Measurements from ENCODE around the gene PRUNE1.
A peak's percentile ranks its signal among the peaks of the same experiment; 100 is the strongest.

The PRUNE1 gene

DNA sequence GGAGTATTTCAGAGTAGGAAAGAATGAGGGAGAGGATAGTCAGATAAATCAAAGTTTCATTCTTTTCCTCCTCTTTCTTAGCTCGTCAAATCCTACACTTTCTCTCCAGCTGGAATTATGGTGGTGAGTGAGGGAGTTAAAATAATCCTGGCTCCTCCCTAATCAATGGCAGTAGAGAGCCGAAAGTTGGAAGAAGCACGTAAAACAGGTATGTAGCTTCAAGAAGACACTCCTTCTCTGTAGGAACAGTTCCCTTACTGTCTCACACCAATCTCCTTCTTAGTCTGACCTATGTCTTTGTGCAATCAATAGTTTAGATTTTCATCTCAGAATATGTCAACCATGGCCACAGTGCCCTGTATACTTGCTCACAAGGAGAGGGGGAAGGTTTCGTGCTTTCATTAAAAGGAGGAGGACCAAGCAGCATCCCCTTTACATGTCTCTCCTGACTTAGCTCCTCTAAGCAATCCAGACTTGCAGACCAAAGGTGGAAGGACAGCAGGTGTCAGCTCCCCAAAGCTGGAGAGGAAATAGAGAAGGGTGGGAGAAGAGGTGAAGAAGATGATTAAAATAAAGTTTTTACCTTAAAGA lies 2.4 kb upstream of the PRUNE1 start:
- no peak for DNase-seq (ENCODE audit: extremely low read depth in 1 of 2, low read depth in 1 of 2)

DNA sequence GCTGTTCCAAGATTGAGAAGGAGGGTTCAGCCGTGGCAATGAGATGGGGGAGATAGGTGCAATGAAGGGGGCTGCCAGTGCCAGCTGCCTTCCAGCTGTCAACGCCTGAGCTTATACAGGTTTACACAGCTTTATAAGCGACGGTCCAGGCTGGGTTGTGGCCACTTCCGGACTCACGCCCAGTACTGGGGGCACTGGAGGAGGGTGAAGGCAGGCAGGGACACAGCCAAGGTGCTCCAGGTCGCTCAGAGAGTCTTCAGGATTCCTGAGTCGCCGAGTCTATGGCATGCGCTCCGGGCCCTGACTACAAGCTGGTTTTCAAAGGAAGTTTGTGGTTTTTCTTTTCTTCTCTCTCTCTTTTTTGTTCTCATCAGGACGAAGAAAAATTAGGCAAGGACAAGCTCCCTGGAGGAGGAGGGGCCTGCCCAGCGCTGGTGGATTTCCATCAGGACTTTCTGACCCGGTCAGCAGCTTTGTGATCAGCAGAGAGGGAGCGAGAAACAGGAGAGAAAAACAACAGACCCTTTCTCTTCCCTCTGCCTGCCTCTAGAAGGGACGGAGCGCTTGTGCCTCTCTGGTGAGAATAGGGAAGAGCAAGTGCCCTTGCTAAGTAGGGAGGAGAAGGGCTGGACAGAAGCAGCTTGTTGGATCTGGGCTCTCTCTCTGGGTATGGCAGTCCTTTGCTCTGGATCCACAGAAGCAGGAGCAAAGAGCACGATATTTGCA lies 1.8 kb upstream of the PRUNE1 start, which contains the start of gene MINDY1:
TSS of gene MINDY1 (minus strand) at position 576 of the 726 bp plus-strand sequence. CDS start 4,285 bp downstream, outside the sequence.
- peak in 1 of 2 donors; percentile 26 for DNase-seq (ENCODE audit: extremely low read depth in 1 of 2, low read depth in 1 of 2)

DNA sequence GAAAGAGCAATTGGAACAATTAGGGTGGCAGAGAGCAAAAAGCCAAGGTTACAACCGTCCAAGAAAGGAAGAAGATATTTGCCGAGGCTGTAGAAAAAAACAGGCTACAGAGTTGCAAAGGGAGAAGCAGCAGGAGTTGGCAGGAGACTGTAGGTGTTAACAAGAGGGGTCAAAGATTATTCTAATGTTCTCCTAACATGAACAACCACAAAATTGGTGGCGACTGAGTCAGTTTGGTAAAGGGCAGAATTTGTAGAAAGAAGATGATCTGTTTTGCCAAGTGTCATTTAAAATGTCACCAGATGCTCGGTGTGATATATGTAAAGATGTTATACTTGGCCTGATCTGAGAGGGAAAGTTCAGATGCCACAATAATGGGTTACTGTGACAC lies 401 bp upstream of the PRUNE1 start:
- no peak for DNase-seq (ENCODE audit: extremely low read depth in 1 of 2, low read depth in 1 of 2)

DNA sequence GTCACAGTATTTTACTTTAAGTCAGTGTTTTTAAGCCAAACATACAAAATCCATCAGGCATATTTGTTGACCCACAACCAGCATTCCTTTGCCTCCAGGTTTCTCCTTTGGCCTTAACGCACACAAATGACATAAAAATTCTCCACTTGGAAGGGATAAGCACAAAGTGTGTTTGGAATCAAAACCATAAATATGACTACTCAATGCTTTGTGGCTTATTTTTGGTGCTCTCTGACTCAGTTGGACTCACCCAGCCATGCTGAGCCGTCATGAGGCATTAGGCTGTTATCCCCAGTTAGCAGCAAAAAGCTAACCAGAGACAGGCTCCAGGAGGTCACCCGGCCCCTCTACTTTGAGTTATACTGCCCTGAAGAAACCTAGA lies 948 bp downstream of the PRUNE1 start:
- no peak for DNase-seq (ENCODE audit: extremely low read depth in 1 of 2, low read depth in 1 of 2)

DNA sequence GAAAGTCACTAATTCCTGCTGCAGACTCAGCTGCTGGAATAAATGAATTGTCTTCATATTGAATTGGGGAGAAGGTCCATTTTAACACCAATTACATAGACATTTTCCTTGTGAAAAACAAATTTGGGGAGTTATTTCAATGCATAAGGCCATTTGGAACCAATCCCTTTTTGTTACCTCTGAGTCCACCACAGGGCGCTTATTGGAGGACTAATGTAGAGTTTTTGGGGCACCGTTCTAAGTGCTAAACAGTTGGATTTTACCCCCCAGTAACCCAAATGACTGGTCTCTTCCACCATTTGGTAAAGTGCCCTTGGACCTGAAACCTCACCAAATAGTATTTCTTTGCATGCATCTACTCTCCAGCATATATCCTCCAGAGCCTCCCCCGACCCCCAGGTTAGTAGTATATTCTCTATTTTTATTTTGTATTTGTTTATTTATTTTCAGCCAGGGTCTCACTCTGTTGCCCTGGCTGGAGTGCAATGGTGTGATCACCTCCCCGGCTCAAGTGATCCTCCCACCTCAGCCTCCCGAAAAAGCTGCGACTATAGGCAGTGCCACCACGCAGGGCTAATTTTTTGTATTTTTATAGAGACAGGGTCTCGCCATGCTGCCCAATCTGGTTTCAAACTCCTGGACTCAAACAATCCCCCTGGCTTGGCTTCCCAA lies 1.6 kb downstream of the PRUNE1 start:
- DNase-seq (ENCODE audit: extremely low read depth in 1 of 2, low read depth in 1 of 2), result no peak

DNA sequence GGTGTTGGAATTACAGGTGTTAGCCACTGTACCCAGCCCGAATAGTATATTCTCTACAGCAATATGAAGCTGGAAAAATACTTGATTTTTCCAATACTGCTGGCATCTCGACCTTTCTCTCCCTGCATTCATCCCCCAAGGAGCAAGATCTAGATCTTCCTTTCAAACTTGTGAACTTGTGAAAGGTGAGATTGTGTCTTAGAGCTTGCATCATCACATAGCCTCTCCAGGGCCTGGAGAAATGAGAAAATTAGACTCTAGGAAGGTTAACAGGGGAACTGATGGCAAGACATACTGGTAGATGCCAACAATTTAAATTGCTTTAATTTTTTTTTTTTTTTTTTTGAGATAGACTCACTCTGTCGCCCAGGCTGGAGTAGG lies 2.1 kb downstream of the PRUNE1 start:
- DNase-seq (ENCODE audit: extremely low read depth in 1 of 2, low read depth in 1 of 2), result no peak

DNA sequence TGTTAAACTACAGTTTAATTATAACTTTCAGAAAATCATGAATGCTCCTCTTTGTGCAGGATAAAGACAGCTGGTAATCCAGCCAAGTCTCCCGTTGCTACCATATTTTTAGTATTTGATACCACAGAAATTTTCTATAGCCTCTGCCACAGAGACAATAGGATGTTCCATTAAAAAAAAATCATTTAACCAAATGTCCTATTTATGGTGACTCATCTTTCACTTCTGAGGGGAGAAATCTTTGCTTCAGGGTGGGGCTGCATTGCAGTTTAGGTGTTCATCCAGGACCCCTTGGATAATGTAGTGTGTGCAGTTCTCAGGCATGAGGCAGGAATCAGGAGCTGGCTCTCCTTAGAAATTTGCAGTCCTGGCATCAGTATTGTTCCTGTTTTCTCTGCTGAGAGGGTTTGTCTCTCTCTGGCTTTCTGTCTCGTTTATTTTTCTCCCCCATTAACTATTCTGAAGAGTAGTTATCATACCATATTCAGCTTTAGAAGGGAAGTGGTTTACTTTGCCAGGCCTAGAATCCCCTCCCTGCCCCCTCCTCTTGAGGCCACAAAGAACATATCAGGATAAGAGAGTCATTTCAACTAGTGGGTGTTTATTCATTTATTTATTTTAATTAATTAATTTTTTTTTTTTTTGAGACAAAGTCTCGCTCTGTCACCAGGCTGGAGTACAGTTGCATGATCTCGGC lies 3.1 kb downstream of the PRUNE1 start:
- no peak for DNase-seq (ENCODE audit: extremely low read depth in 1 of 2, low read depth in 1 of 2)

DNA sequence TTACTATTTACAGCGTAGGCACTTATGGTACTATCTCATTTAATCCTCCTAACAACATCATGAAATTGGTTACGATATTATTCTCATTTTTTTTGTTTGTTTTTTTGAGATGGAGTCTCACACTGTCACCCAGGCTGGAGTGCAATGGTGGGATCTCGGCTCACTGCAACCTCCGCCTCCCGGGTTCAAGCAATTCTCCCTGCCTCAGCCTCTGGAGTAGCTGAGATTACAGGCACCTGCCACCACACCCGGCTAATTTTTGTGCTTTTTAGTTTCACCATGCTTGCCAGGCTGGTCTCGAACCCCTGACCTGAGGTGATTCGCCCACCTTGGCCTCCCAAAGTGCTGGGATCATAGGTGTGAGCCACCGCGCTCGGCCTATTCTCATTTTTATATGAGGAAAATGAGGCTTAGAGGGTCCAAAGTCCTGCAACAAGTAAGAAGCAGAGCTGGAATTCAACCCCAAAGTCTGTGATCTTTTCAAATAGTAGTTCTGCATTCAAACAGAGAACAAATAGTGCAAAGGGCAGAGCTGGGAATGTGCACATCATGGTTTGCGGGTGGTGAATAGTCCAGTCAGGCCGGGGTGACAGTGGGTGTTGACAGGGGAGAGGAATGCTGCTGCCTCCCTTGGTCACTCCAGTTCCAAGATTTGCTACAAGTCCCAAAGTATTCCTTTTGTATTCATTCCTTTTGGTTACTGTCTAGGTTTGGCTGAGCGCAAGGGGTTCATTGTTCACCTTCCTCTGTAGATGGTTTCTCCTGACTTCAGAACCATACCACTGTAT lies 4.6 kb downstream of the PRUNE1 start:
- DNase-seq (ENCODE audit: extremely low read depth in 1 of 2, low read depth in 1 of 2), result no peak

DNA sequence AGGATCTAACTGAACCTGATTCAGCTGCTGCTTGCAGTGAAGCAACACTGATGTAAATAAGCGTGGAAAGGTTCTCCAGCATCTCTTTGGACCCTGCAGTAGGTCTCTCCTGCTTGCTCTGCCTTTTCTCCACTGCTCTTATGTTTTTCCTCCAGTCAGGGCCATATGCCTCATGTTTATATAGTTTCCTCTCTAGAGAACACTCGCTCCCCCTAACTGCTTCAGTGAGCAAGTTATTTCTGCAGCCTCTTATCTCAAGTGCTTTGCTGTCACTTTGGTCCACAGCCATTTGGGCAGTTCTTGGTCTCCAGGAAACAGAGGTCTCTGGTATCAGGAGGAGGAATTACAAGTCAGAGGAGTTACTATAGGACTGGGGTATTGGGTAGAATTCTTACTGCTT lies 5.3 kb downstream of the PRUNE1 start:
- no peak for DNase-seq (ENCODE audit: extremely low read depth in 1 of 2, low read depth in 1 of 2)

DNA sequence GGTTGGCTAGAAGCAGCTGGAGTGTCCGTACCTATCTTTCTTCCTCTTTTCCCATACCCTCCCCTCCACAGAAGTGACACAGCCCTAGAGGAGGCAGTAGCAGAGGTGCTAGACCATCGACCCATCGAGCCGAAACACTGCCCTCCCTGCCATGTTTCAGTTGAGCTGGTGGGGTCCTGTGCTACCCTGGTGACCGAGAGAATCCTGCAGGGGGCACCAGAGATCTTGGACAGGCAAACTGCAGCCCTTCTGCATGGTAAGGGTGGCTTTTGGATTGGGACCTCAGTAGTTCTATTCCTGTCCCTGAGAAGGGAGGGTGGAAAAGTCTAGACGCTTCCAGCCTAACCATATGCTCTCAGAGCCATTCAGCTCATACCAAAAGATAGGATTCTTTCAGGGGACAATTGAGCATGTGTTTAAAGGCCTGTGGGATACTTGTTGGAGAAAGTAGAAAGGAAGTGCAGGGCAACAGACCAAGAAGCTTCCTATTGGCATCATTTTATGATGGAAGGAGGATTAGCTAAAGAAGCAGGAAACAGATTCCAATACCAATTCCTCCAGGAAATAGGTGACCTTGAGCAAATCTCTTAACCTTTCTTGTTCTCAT lies 16.4 kb downstream of the PRUNE1 start:
- peak in 1 of 2 donors; percentile 76 for DNase-seq (ENCODE audit: extremely low read depth in 1 of 2, low read depth in 1 of 2)

DNA sequence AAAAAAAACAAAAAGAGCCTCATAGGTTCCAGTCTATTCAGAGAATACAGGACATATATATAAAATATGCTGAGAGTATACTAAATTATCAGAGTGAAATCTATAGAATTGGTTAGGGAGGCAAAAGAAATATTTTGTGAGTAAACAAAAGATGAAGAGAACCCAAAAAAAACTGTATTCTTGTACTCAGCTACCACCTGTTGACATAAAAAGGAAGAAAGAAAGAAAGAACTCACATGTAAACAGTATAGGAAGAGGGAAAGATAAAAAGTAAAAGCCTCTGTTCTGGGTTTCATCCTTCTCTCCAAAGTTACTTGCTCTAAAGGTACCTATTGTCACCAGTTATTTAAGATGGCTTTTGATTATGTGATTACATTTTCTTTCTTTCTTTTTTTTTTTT lies 18.2 kb downstream of the PRUNE1 start:
- DNase-seq (ENCODE audit: extremely low read depth in 1 of 2, low read depth in 1 of 2), result no peak

DNA sequence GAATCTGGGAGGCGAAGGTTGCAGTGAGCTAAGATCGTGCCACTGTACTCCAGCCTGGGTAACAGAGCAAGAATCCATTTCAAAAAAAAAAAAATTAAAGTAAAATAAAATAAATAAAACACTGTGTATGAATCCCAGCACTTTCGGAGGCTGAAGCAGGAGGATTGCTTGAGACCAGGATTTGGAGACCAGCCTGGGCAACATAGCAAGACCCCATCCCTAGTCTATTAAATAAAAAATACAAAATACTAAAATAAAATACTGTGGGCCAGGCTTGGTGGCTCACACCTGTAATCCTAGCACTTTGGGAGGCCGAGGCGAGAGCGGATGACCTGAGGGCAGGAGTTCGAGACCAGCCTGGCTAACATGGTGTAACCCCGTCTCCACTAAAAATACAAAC lies 23.9 kb downstream of the PRUNE1 start:
- DNase-seq (ENCODE audit: extremely low read depth in 1 of 2, low read depth in 1 of 2), result no peak

DNA sequence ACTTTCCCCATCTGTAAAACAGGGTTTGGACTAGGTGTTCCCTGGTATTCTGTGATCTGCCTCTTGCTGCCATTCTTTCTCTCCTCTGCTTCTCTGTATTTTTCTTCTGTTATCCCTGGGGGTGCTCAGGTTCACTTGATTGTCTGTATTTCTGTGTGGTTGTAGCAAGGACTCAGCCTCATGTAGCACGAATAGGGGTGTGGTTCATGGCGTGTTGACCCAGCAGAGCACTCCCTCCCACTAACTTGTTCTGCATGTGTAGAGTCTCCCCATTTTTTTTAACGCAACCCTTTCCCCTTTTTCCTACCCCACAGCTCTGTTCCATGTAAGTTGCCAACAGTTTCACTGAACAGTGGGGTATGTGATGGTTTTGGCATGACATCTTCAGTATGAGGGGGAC lies 26.9 kb downstream of the PRUNE1 start:
- DNase-seq (ENCODE audit: extremely low read depth in 1 of 2, low read depth in 1 of 2), result no peak

DNA sequence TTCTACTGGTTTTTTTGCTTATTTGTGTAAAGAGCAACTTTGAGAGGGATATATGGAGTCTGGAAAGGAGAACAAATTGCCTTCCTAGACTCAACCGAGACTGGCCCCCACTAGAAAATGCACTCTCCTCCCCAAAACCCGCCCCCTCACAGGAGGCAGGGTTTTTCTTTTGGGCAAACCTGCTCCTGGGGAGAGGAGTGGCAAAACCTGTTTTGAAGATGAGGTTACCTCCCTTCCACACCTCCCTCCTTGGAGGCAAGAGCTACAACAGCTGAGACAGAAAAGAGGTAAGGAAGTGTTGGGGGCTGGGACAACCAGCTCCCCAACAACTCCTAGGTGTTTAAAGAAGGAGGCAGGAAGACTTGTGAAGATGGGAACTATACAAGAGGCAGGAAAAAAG lies 28.1 kb downstream of the PRUNE1 start, which contains the start of gene BNIPL:
TSS of gene BNIPL (plus strand) at position 231 of the 400 bp plus-strand sequence. CDS start at position 371, 140 bp downstream.
- DNase-seq (ENCODE audit: extremely low read depth in 1 of 2, low read depth in 1 of 2), result no peak

DNA sequence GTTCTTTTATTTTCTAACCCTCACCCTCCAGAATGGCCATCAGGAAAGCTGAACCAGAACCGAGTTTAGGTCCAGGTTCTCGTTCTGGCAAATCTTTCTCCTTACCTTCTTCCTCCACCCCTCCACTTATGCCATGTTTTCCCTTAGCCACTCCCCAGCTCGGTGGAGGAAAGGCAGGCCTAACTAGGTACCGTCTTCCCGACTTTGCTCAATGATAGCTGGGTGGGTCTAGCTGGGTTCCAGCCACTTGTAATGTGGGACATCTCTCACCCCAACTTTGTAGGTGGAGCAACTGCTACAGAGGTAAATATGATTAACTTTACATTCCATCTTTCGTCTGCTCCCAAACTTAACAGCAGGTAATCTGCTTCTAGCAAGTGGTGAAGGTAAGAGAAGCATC lies 28.8 kb downstream of the PRUNE1 start:
- DNase-seq (ENCODE audit: extremely low read depth in 1 of 2, low read depth in 1 of 2), result no peak

DNA sequence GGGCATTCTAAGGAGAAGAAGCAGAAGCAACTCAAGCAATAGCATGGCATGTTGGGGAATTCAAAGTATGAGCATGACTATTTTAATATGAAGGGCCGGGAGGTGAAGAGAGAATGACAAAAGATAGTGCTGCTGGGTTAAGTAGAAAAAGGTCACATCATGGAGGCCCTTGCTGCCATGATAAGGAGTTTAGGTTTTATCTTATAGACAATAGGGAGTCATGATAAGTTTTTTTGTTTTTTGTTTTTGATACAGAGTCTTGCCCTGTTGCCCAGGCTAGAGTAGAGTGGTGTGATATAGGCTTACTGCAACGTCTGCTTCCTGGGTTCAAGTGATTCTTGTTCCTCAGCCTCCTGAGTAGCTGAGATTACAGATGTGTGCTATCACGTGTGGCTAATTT lies 31.3 kb downstream of the PRUNE1 start:
- DNase-seq (ENCODE audit: extremely low read depth in 1 of 2, low read depth in 1 of 2), result no peak

DNA sequence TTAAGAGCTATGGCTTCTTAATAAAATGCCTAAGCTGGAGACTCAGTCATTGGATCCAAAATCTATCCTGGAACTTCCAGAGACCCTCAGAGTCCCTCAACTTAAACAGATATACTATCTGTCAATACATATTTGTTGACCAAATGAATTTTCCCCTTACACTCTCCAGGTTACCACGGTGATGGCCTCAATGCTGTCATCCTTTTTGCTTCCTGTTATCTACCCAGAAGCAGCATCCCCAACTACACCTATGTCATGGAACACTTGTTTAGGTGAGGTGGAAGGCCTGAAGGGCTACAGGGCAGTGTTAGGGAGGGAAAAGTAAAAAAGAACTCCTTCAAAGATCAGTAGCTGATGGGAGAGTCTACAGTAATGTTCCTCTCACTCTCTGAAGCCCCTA lies 34.9 kb downstream of the PRUNE1 start:
- no peak for DNase-seq (ENCODE audit: extremely low read depth in 1 of 2, low read depth in 1 of 2)

DNA sequence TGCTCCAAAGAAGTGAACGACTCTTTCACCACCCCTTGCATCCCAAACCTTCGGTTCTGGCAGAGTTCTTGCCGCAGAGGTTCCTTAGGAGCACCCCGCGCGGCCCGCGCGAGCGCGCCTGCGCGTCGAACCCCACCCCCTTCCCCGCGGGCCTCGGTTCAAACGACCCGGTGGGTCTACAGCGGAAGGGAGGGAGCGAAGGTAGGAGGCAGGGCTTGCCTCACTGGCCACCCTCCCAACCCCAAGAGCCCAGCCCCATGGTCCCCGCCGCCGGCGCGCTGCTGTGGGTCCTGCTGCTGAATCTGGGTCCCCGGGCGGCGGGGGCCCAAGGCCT lies 39.3 kb downstream of the PRUNE1 start, which contains the start of gene C1orf56:
TSS of gene C1orf56 (plus strand) at position 161 of the 334 bp plus-strand sequence. CDS start at position 258, 97 bp downstream.
- DNase-seq (ENCODE audit: extremely low read depth in 1 of 2, low read depth in 1 of 2), result peak in 1 of 2 donors; percentile 38

DNA sequence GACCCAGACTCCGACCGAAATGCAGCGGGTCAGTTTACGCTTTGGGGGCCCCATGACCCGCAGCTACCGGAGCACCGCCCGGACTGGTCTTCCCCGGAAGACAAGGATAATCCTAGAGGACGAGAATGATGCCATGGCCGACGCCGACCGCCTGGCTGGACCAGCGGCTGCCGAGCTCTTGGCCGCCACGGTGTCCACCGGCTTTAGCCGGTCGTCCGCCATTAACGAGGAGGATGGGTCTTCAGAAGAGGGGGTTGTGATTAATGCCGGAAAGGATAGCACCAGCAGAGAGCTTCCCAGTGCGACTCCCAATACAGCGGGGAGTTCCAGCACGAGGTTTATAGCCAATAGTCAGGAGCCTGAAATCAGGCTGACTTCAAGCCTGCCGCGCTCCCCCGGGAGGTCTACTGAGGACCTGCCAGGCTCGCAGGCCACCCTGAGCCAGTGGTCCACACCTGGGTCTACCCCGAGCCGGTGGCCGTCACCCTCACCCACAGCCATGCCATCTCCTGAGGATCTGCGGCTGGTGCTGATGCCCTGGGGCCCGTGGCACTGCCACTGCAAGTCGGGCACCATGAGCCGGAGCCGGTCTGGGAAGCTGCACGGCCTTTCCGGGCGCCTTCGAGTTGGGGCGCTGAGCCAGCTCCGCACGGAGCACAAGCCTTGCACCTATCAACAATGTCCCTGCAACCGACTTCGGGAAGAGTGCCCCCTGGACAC lies 39.8 kb downstream of the PRUNE1 start:
- DNase-seq (ENCODE audit: extremely low read depth in 1 of 2, low read depth in 1 of 2), result peak in 1 of 2 donors; percentile 48

DNA sequence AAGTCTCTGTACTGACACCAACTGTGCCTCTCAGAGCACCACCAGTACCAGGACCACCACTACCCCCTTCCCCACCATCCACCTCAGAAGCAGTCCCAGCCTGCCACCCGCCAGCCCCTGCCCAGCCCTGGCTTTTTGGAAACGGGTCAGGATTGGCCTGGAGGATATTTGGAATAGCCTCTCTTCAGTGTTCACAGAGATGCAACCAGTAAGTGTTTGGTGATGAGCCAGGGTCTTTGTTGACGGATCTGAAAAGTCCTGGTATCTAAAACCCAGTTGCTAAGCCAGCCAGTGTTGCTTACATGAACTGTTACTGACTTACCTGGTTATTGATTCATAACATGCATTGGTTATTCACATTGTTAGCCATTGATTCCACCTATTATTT lies 40.4 kb downstream of the PRUNE1 start:
- DNase-seq (ENCODE audit: extremely low read depth in 1 of 2, low read depth in 1 of 2), result no peak
